Choroid plexus epithelial cell (primary cell): Measurements from ENCODE around the gene CCL17.

Source experiments
- DNase-seq: peaks from one replicate; pipeline ENCODE4 v3.0.0-alpha.2; 2010; ENCODE audit warnings: low read depth
- H3K4me3 ChIP-seq: 2 replicates; pipeline ENCODE4 v1.5.1; 2011; ENCODE audit warnings: low read depth, mild to moderate bottlenecking, control low read depth, low read length, moderate library complexity
- TF ChIP-seq, protein P1 (sequence below): conservative IDR thresholded peaks from 2 replicates; pipeline ENCODE4 v1.5.1; 2011; ENCODE audit warnings: low read depth, mild to moderate bottlenecking, control low read depth, inconsistent platforms, low read length, moderate library complexity

CCL17 gene

DNA sequence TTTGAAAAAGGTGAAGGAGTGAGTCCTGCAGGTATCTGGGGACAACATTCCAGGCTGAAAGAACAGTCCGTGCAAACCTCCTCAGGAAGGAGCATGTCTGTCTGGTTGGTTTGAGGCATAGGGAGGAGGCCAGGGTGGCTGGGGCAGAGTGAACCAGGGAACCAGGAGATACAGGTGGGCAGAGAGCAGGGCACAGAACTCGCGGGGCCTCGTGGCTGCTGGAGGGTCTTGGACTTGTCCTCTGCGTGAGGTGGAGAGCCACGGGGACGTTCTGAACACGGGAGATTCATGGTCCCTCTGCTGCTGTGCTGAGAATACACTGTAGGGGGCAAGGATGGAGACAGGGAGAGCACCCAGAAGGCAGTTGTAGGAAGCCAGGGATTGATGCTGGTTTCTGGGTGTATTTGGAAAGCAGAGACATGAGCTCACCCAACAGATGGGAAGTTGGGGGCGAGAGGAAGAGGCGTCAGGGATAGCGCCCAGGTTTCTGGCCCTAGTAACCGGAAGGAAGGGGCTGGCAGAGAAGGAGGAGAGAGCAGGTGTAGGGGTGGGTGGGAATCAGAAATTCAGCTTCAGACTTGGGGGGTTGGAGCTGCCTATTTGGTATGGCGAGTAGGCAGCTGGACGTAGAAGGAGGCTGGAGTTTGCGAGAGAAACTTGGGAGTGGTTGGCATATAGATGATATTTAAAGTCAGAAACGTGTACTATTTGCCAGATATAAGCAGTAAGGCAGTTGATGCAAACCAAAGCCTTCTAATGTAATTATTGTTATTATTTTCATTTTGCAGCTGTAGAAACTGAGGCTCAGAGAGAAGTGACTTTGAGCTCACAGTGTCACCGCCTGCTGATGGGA is at the start of gene CCL17:
TSS of gene CCL17 (plus strand) at position 803 of the 853 bp plus-strand sequence. CDS start 9,166 bp downstream, outside the sequence.
- TF ChIP-seq, protein P1, sequence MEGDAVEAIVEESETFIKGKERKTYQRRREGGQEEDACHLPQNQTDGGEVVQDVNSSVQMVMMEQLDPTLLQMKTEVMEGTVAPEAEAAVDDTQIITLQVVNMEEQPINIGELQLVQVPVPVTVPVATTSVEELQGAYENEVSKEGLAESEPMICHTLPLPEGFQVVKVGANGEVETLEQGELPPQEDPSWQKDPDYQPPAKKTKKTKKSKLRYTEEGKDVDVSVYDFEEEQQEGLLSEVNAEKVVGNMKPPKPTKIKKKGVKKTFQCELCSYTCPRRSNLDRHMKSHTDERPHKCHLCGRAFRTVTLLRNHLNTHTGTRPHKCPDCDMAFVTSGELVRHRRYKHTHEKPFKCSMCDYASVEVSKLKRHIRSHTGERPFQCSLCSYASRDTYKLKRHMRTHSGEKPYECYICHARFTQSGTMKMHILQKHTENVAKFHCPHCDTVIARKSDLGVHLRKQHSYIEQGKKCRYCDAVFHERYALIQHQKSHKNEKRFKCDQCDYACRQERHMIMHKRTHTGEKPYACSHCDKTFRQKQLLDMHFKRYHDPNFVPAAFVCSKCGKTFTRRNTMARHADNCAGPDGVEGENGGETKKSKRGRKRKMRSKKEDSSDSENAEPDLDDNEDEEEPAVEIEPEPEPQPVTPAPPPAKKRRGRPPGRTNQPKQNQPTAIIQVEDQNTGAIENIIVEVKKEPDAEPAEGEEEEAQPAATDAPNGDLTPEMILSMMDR, result no peak
- no peak within 1 kb of the TSS for H3K4me3 ChIP-seq
- no peak for DNase-seq

- no peak overlapping the region for H3K4me3 ChIP-seq
- TF ChIP-seq, protein P1, result no peak
- no peak for DNase-seq
Measured at GRCh38 chr16:57355898-57356414, 48.6 kb upstream of the CCL17 start.

DNA sequence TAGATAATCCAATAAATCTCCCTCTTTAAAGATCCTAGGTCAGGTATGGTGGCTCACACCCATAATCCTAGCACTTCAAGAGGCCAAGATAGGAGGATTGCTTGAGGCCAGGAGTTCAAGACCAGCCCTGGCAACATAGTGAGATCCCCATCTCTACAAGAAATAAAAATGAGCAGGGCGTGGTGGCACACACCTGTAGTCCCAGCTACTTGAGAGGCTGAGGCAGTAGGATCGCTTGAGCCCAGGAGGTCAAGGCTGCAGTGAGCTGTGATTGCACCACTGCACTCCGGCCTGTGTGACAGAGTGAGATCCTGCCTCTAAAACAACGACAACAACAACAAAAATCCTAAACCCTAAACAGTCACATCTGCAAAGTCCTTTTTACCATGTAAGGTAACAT is 48.0 kb upstream of the CCL17 start:
- TF ChIP-seq, protein P1, result no peak
- no peak for DNase-seq

GRCh38 chr16:57357330-57358085 is 47.1 kb upstream of the CCL17 start:
- TF ChIP-seq, protein P1, result no peak
- H3K4me3 ChIP-seq, result no peak overlapping the region
- DNase-seq, result no peak

More for the DNA sequence above, 48.0 kb upstream of the CCL17 start:
- no peak overlapping the region for H3K4me3 ChIP-seq

DNA sequence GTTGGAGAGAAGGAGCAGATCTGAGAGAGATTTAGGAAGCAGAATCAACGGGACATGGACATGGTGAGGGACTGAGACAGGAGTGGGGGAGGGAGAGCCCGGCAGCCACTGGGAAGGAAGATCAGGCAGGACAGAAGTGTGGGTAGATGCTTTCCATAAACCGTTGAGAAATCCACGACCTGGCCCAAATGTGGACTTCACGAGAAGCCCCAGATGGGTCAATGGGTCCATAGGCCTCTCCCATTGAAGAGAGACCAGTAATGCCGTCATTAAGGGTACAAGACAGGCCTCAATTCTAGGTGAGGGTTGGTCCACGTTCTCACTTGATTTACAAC is 46.5 kb upstream of the CCL17 start:
- no peak overlapping the region for H3K4me3 ChIP-seq
- TF ChIP-seq, protein P1, result no peak
- no peak for DNase-seq

- TF ChIP-seq, protein P1, result no peak
- no peak within 1 kb of the TSS for H3K4me3 ChIP-seq
- DNase-seq, result no peak
Measured at GRCh38 chr16:57358527-57359095, 46.0 kb upstream of the CCL17 start, which contains the start of gene CCL22. Gene CCL22, plus strand, starts transcription at chr16:57358783. Its CDS starts 34 bp downstream, at chr16:57358817.
